ENCODE measurements around the gene ASTN1.

ASTN1 gene

GRCh38 chr1:176843352-176844297 lies 320.9 kb downstream of the ASTN1 start:
- DNase-seq (ENCODE audit: extremely low spot score) = peak; percentile 48
- CTCF ChIA-PET = no interaction called here
- POLR2A ChIA-PET = no interaction called here
- TF ChIP-seq HDGF (IDR thresholded peaks at IDR 0.05; ENCODE audit: borderline replicate concordance) = no peak
- no peak for TF ChIP-seq TARDBP (IDR thresholded peaks at IDR 0.05)
- TF ChIP-seq FOXA1 (IDR thresholded peaks at IDR 0.05) = no peak
- TF ChIP-seq BHLHE40 (IDR thresholded peaks at IDR 0.05; ENCODE audit: borderline replicate concordance) = no peak
- no peak for TF ChIP-seq FOXM1 (IDR thresholded peaks at IDR 0.05; ENCODE audit: borderline replicate concordance)
- TF ChIP-seq L3MBTL2 (conservative IDR thresholded peaks at IDR 0.05) = no peak
- TF ChIP-seq SP1 (IDR thresholded peaks at IDR 0.05) = no peak
- no peak for TF ChIP-seq PKNOX1 (IDR thresholded peaks at IDR 0.05)
- TF ChIP-seq NFRKB (IDR thresholded peaks at IDR 0.05) = no peak
- no peak for TF ChIP-seq LEF1 (IDR thresholded peaks at IDR 0.05; ENCODE audit: borderline replicate concordance)
- no peak for TF ChIP-seq ELF4 (IDR thresholded peaks at IDR 0.05)
- no peak for TF ChIP-seq ZNF384 (IDR thresholded peaks at IDR 0.05)
- TF ChIP-seq FOXK2 (IDR thresholded peaks at IDR 0.05) = no peak
- no peak for TF ChIP-seq CTBP1 (IDR thresholded peaks at IDR 0.05; ENCODE audit: borderline replicate concordance)
- no peak for TF ChIP-seq ARNT (IDR thresholded peaks at IDR 0.05)
- TF ChIP-seq SUZ12 (IDR thresholded peaks at IDR 0.05) = no peak

GRCh38 chr1:176841238-176841637 lies 323.3 kb downstream of the ASTN1 start:
- POLR2A ChIA-PET = no interaction called here
- CTCF ChIA-PET = no interaction called here
- no peak for TF ChIP-seq NFRKB (IDR thresholded peaks at IDR 0.05)
- no peak for TF ChIP-seq PKNOX1 (IDR thresholded peaks at IDR 0.05)
- no peak for TF ChIP-seq L3MBTL2 (conservative IDR thresholded peaks at IDR 0.05)
- TF ChIP-seq BHLHE40 (IDR thresholded peaks at IDR 0.05; ENCODE audit: borderline replicate concordance) = no peak
- no peak for TF ChIP-seq TARDBP (IDR thresholded peaks at IDR 0.05)
- no peak for DNase-seq (ENCODE audit: extremely low spot score)

- CTCF ChIA-PET = no interaction called here
These were observed 325.3 kb downstream of the ASTN1 start for GRCh38 chr1:176839216-176839615.

GRCh38 chr1:176838276-176838995 lies 326.1 kb downstream of the ASTN1 start:
- no peak for DNase-seq (ENCODE audit: extremely low spot score)
- POLR2A ChIA-PET = no interaction called here
- no peak for TF ChIP-seq FOXA1 (IDR thresholded peaks at IDR 0.05)
- TF ChIP-seq ARNT (IDR thresholded peaks at IDR 0.05) = no peak
- no peak for TF ChIP-seq SUZ12 (IDR thresholded peaks at IDR 0.05)
- CTCF ChIA-PET = no interaction called here

More at GRCh38 chr1:176839216-176839615, 325.3 kb downstream of the ASTN1 start:
- POLR2A ChIA-PET = no interaction called here
- no peak for DNase-seq (ENCODE audit: extremely low spot score)
- no peak for TF ChIP-seq PKNOX1 (IDR thresholded peaks at IDR 0.05)
- TF ChIP-seq FOXM1 (IDR thresholded peaks at IDR 0.05; ENCODE audit: borderline replicate concordance) = no peak
- no peak for TF ChIP-seq L3MBTL2 (conservative IDR thresholded peaks at IDR 0.05)
- TF ChIP-seq ARNT (IDR thresholded peaks at IDR 0.05) = no peak

GRCh38 chr1:176837708-176838107 lies 326.8 kb downstream of the ASTN1 start:
- ChIA-PET POLR2A (no interaction called here), CTCF (no interaction called here)
- no peak for TF ChIP-seq FOXA1 (IDR thresholded peaks at IDR 0.05)
- TF ChIP-seq PKNOX1 (IDR thresholded peaks at IDR 0.05) = no peak
- no peak for TF ChIP-seq HDGF (IDR thresholded peaks at IDR 0.05; ENCODE audit: borderline replicate concordance)
- TF ChIP-seq NFRKB (IDR thresholded peaks at IDR 0.05) = no peak
- no peak for TF ChIP-seq ARNT (IDR thresholded peaks at IDR 0.05)
- no peak for TF ChIP-seq ELF4 (IDR thresholded peaks at IDR 0.05)
- no peak for TF ChIP-seq SUZ12 (IDR thresholded peaks at IDR 0.05)
- no peak for TF ChIP-seq FOXK2 (IDR thresholded peaks at IDR 0.05)
- TF ChIP-seq FOXM1 (IDR thresholded peaks at IDR 0.05; ENCODE audit: borderline replicate concordance) = no peak
- no peak for TF ChIP-seq BHLHE40 (IDR thresholded peaks at IDR 0.05; ENCODE audit: borderline replicate concordance)
- no peak for TF ChIP-seq TARDBP (IDR thresholded peaks at IDR 0.05)
- no peak for TF ChIP-seq L3MBTL2 (conservative IDR thresholded peaks at IDR 0.05)
- no peak for DNase-seq (ENCODE audit: extremely low spot score)

- POLR2A ChIA-PET = no interaction called here
These were observed 333.4 kb downstream of the ASTN1 start for GRCh38 chr1:176831150-176831549.

More at GRCh38 chr1:176831150-176831549, 333.4 kb downstream of the ASTN1 start:
- peak; percentile 17 for DNase-seq (ENCODE audit: extremely low spot score)
- TF ChIP-seq TARDBP (IDR thresholded peaks at IDR 0.05) (no peak), FOXA1 (IDR thresholded peaks at IDR 0.05) (no peak), FOXM1 (IDR thresholded peaks at IDR 0.05; ENCODE audit: borderline replicate concordance) (no peak), SUZ12 (IDR thresholded peaks at IDR 0.05) (no peak), L3MBTL2 (conservative IDR thresholded peaks at IDR 0.05) (no peak), CTBP1 (IDR thresholded peaks at IDR 0.05; ENCODE audit: borderline replicate concordance) (no peak), PKNOX1 (IDR thresholded peaks at IDR 0.05) (no peak), SP1 (IDR thresholded peaks at IDR 0.05) (no peak), LEF1 (IDR thresholded peaks at IDR 0.05; ENCODE audit: borderline replicate concordance) (no peak), NFRKB (IDR thresholded peaks at IDR 0.05) (no peak), FOXK2 (IDR thresholded peaks at IDR 0.05) (no peak), ARNT (IDR thresholded peaks at IDR 0.05) (no peak), HDGF (IDR thresholded peaks at IDR 0.05; ENCODE audit: borderline replicate concordance) (no peak)
- CTCF ChIA-PET = no interaction called here

All from HEK293T (cell line).